GM19328 (cell line): ENCODE measurements around the gene GGA1.
"Not testable (repeated sequence)": the region's sequence is repeated elsewhere in the genome, so short reads cannot be mapped to it uniquely, and the experiment has no call there.

Experiments
- ATAC-seq: cut with Tn5 transposase; IDR thresholded peaks from one replicate; pipeline ENCODE4 v1.9.1; 2021; ENCODE audit warnings: mild to moderate bottlenecking, moderate library complexity; ENCODE audit not compliant: unreplicated experiment

The GGA1 gene

DNA sequence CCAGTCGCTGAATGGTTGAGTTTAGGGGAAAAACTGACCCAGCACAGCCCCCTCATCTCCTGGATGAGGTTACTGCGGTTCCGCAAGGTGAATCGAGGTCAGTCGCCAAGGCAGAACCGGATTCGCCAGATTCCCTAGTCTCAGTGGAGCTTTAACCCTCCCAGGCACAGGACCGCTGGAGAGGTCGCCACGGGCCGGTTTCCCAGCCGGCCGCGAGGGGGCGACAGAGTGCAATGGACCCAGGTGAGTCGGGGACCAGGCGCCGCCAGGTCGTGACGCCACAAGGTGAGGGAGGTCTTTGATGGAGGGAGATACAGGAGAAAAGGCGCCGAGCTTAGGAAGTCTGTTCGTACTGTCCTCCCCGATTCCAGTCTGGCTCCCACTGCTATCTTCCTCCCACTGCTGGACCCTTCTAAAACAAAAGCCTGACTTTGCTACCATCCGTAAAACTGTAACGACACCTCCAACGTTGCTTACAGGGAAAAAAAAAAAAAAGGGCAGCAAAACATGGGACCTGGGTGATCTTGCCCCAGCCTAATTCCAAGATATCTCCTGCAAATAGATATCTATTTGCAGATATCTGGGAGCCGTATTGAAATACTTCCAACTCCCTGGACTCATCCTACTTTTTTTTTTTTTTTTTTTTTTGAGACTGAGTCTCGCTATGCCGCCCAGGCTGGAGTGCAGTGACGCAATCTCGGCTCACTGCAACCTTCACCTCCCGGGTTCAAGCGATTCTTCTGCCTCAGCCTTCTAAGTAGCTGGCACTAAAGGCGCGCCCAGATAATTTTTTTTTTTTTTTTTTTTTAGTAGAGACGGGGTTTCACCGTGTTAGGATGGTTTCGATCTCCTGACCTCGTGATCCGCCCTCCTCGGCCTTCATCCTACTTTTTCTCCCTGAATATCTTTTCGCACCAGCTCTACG lies 1.4 kb upstream of the GGA1 start:
- no peak for ATAC-seq

DNA sequence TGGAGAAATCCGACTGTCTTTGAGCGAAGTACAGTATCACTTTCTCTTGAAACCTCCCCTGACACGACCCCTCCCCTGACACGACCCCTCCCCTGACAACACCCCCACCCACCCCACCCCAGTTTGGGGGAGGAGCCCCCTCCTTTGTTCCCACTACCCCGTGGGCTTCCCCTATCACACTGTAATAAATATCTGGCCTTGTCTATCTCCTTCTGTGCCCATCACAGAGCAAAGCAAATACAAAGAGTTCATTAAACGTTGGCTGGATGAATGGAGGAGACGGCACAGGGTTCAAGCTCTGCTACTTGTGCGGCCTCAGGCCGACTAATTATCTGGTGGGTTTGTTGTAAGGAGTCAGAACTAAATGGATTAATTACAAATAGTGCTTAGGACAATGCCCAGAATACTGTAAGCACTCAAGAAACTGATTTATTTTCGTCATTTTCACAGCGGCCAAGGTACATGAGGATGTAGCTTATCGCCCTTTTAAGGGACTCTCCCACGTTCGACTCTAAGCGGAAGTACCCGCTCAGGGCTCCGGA lies 628 bp upstream of the GGA1 start:
- no peak for ATAC-seq

DNA sequence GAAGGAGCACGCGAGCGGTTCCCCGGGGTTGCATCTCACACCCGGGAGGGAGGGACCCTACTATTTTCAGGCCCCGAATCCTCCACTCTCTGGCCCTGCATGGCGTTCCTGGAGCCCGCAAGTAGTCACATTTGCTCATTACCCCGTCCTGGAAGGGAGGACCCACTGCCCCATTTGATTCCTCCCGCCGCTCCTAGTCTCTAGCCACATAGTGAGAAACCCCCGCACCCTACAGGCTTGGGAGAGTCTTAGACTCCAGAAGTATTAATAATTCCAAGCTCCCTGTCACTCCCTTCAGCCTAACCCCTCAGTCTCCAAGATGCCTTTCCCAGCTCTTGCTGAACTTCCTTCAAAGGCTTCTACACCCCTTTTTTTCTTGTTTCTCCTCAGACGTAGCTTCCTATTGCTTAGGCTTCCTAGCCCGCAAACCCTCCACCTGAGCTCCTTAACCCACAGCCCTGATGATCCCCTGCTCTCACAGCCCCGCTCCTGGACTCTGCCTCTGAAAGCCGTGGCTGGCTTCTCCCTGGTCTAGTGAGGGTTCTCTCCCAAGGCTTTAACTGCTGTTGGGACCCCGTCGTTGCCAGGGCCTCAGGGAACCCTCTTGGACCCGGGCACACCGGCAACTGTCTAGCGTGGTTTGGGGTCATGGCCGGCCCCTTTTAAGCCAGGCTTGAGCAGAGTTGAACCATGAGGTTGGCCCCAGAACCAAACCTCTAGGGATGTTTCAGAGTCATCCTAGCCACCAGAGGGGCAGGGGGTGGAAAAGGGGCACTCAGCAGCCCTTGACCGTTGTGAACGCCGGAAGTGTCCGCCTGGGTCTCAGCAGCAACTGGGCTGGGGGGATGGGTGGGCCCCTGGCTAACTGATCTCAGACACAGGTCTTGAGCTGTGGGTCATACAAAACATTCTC lies 862 bp downstream of the GGA1 start:
- peak; percentile 1 for ATAC-seq

DNA sequence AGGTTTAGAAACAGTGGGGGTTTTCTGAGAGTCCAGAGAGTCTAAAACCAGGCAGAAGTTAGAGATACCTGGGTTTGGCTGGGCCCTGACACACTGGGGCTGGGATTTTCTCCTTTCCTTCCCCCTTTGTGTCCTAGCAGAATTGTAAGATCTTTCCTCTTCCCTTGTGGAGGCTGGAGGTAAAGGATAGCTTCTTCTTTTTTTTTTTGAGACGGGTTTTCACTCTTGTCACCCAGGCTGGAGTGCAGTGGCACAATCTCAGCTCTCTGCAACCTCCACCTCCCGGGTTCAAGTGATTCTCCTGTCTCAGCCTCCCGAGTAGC lies 1.5 kb downstream of the GGA1 start:
- not testable (repeated sequence) for ATAC-seq

DNA sequence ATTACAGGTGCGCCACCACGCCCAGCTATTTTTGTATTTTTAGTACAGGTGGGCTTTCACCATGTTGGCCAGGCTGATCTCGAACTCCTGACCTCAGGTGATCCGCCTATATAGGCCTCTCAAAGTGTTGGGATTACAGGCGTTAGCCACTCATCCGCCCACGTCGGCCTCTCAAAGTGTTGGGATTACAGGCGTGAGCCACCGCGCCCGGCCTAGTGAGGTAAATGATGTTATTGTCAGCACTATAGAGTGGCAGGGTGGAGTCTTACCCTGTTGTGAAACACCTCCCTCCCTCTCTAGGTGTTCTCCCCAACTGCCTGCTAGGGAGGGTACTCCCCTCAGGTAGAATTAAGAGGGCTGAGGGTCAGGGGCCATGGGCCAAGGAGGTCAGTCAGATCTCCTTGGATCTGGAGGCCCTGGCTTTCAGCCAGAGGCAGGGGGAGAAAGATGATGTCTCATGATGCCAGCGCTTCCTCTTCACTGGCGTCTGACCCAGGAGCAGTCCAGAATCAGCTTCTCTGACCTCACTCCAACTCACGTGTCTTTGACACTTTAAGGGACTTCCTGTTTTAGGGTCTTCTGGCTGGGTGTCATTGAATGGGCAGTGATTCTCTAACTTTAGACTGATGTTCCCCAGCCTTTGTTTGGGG lies 2.0 kb downstream of the GGA1 start:
- ATAC-seq = no peak

DNA sequence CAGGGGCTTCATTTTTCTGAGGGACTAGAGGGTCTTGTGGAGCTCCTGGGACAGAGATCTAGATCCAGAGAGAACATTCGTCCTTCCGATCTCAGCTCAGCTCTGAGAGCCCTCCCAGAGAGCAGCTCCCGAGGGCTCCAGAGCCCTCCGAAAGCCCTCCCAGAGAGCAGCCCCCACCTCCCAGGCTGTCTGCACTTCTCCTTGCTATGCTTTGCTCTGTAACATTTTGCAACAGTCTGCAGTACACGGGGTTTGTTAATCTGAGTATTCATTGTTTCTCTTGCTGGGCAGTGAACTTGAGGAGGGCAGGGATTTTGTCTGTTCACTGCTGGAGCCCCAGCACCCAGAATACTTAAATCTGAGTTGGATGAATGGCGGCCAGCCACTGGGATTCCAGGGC lies 2.6 kb downstream of the GGA1 start:
- ATAC-seq = no peak

DNA sequence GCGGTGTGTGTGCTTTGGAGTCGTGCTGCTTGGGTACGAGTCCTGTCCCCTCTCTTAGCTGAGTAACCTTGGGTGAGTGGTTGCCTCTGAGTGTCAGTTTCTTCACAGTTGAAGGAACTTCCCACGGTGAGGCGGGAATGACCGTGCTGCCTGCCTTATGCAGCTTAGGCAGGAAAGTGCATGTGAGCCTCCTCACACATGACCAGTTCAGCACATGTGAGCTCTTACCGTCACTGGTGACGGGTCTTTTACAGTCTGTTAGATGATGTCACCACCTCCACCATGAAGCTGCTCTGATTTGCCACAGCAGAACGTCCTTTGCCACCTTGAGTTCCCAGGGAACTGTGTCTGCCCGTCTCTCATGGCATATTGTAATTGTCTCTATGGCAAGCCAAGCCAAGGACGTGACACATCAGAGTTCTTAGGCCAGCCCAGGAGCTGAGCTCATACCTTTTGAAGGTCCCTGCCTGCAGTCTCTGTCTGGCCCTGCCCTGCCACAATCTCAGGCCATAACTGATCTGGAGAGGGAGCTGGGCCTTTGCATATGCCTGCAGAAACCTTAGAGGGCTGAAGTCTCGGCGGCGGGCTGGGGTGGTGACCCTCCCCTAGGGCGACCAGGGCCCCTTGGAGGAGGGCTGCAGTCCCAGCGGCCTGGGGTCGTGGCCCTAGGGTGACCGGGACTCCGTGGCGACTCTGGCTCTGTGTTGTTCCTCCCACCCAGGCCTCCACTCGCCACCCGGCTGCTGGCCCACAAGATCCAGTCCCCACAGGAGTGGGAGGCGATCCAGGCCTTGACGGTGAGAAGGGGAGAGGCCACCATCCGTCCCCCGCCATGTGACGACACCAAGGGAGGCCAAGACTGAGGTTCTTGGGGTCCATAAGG lies 7.8 kb downstream of the GGA1 start:
- ATAC-seq = no peak

DNA sequence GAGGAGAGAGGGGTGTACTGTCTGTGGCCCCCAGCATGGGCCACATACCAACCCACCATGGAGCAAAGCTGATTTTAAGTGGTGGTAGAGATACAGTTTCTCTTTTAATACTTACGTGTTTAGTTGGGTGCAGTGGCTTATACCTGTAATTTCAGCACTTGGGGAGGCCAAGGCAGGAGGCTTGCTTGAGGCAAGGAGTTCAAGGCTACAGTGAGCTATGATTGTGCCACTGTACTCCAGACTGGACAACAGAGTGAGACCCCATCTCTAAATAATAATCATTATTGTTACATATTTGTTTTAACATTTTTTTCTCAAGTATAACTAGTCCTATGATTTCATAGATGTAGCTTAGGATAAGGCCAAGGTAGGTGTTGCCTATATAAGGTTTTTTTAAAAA lies 8.8 kb downstream of the GGA1 start:
- ATAC-seq = no peak

DNA sequence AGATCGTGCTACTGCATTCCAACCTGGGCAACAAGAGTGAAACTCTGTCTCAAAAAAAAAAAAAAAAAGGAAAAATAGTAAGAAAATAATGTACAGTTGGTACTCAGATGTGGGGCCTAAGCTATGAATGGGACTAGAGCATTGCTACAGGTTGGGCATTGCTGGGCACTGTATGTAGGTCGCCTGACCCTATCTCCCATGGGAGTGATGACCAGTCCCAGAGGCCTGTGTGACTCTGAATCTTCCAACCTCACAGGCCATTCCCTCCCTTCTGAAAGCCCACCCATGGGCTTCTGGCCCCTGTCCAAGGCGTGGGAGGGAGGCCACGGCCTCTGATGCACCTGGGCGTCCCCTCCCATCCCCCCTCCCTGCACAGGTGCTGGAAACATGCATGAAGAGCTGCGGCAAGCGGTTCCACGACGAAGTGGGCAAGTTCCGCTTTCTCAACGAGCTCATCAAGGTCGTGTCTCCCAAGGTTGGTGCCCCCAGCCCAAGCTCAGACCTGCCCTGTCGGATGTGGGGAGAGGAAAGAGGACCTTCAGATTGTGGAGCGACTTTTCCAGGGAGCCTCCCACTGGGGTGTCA lies 9.5 kb downstream of the GGA1 start:
- no peak for ATAC-seq

DNA sequence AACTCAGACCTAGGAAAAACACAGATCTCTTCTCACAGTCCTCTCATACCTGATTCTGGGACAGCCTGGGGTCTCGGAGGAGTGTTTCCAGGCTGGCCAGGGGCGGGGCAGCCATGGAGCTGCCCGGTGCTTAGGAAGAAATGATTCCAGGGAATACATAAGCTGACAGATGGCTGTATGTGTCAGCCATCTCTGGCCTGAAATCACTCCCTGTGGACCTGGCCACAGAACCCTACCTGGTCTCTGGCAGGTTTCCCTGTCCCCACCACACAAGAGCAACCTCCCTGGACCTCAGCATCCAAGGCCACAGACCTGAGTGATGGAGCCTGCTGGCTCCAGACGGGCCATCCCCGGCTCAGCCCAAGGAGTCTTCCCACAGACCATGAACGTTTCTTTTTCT lies 10.0 kb downstream of the GGA1 start:
- no peak for ATAC-seq

DNA sequence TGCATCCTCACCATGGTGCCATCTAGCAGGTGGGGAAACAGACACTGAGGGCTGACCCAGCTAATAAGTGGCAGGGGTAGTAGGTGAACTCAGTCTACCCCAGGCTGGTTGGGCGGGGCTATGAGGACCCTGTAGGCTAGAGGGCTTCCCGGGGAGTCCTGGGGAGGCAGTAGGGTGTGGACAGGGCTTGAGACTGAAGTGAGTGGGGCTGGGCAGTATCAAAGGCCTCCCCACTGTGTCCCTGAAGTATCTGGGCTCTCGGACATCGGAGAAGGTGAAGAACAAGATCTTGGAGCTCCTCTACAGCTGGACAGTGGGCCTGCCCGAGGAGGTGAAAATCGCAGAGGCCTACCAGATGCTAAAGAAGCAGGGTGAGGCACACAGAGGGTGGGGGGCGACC lies 11.4 kb downstream of the GGA1 start:
- ATAC-seq = no peak

DNA sequence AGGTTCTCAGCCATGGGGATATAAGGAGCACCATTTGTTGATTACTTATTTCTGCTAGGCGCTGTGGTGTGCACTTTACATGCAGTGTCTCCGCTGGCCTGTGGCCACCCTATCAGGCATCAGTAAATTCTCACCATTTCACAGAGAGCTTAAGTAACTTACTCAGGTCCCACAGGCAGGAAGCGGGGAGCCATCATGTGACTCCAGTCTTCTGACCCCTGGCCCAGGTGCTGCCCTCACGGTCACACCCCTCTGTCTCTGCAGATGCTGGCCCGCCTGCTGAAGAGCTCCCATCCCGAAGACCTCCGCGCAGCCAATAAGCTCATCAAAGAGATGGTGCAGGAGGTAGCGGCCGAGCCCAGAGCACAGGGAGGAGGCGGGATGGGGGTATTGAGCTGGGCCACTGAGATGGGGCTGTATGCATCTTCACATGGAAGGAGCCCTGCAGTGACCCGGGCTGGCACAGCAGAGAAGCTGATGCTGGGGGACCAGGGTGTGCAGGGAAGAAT lies 12.8 kb downstream of the GGA1 start:
- ATAC-seq = no peak

DNA sequence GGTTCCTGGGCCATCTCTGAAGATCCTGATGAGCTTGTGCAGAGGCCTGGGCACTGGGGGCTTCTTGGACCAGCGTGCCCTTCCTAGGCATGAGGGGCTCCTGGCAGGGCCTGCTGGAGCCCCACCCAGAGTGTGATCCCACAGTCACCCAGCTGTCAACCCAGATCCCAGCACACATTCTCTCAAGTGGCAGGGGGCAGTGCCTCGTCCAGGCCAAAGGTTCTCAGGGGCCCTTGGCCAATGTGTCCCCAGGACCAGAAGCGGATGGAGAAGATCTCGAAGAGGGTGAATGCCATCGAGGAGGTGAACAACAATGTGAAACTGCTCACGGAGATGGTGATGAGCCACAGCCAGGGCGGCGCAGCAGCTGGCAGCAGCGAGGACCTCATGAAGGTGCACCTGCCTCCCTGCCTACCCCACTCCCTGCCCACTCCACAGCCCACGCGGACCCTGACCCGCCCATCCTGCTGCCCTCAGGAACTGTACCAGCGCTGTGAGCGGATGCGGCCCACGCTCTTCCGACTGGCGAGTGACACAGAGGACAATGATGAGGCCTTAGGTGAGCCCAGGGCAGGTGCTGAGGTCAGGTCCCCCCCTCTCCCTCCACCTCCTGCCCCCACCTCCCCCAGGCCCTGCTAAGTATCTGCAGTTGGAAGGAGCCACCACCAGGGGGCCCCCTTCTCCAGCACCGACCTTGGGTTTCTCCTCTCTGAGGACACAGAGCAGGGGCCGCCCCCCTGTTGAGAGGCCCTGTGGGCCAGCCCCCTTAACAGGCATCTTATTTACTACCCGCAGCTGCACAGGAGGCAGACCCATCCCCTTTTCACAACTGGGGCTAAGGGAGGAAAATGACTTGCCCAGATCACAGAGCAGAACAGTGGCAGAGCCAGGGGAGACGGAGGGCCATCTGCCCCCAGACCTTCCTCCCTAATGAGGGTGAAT lies 14.7 kb downstream of the GGA1 start:
- no peak for ATAC-seq

DNA sequence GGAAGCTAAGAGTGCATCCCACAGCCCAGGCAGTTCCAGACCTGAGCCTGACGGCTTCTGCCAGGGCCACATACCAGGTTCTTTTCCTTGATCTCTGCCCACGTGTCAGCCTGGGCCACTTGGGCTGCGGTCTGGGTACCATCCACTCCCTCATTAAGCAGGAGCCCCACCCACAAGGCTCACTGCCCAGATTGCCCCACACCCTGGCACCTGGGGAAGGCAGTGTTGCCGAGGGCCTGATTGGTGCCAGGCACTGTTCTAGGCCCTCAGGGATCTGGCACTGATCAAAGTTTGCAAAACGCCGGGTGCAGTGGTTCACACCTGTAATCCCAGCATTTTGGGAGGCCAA lies 15.4 kb downstream of the GGA1 start:
- no peak for ATAC-seq

DNA sequence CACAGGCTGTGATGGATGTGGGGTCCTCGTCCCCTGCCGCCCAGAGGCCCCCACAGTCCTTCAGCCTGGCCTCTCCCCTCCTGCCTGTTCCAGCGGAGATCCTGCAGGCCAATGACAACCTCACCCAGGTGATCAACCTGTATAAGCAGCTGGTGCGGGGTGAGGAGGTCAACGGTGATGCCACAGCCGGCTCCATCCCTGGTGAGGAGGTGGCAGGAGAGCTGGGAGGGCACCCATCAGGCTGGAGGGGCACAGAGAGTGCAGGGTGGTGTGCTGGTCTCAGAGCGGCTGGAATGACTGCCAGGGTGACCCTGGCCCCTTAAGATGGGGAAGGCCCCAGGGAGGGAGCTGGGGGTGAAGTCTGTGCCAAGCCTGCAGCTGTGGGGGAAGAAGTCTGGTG lies 16.2 kb downstream of the GGA1 start:
- ATAC-seq = no peak

DNA sequence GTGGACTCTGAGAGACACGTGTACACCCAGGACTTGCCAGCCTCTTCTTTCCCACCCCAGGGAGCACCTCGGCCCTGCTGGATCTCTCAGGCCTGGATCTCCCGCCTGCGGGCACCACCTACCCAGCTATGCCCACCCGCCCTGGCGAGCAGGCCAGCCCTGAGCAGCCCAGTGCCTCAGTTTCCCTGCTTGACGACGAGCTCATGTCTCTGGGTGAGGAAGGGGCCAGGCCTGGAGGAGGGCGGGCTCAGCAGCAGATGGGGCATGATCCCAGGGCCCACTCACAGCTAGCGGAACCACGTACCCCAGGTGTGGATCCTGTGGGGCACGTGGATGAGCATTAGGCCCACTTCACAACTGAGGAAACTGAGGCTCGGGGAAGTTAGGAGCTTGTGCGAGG lies 17.1 kb downstream of the GGA1 start:
- no peak for ATAC-seq

DNA sequence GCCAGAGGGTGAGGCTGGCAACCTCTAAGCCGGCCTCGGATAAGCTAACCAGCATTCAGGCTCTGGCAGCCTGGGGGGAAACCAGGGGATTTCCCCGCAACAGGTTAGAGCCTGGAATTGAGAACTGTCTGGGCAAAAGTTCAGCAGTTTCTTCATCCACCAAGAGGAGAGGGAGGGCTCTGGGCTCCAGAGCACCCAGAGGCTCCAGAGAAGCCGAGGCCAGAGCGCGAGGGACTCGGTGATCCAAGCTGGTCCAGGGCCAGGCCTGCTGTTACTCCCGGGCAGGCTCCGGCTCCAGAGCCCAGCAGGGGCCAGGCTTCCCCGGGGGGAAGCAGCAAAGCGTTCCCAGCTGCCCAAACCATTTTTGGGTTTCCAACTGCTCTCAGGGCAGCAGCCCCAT lies 17.5 kb downstream of the GGA1 start:
- no peak for ATAC-seq

DNA sequence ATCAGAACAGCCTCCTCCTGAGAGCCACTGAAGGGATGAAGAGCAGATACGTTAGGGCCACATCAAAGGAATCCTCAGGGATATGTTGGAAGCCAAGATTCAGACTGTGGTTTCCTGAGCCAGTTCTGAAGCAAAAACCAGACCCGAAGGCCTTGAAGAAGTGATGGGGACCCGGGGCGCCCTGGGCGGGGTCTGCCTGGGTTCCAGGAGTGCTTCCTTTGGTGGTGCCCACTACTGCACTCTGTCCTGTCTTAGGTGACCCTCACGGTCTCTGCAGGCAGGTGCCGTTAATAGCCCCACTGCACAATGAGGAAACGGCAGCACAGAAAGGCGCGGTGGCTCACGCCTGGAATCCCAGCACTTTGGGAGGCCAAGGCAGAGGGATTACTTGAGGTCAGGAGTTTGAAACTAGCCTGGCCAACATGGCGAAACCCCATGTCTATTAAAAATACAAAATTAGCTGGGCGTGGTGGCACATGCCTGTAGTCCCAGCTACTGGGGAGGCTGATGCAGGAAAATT lies 18.0 kb downstream of the GGA1 start:
- no peak for ATAC-seq

DNA sequence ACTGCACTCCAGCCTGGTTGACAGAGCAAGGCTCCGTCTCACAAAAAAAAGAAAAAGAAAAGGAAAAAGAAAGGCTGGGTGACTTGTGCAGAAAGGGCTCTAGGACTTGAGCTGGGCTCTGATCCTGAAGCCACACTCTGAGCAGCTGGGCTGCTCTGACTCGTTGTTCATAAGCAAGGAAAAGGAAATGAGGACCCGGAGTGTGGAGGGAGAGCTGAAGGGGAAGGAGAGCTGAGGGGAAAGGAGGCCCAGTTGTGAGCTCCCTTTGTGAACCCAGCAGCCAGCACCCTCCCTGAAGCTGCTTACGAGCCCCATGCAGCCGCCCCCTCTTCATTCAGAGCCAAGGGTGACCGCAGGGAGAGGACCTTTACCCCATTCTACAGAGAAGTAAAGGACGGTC lies 18.5 kb downstream of the GGA1 start:
- ATAC-seq = no peak
